IPS-18c (cell line): ENCODE data around the gene HPS1.
"Not testable (repeated sequence)": the region's sequence is repeated elsewhere in the genome, so short reads cannot be mapped to it uniquely, and the experiment has no call there.

ENCODE experiments used
- H3K4me3 ChIP-seq: 2 replicates; pipeline ENCODE4 v1.7.0; 2013; ENCODE audit warnings: low read depth, mild to moderate bottlenecking, low read length, moderate library complexity; ENCODE audit not compliant: insufficient read depth
- H3K9me3 ChIP-seq: one replicate; pipeline ENCODE4 v1.6.1; 2013; ENCODE audit warnings: mild to moderate bottlenecking, low read length, moderate library complexity; ENCODE audit not compliant: control insufficient read depth, insufficient read depth

The HPS1 gene

GRCh38 chr10:98388101-98388655 lies 58.6 kb downstream of the HPS1 start:
- Histone ChIP-seq H3K4me3 (no peak overlapping the region), H3K9me3 (peaks cover 4% of the 10 kb centered on the region)

- no peak overlapping the region for H3K4me3 ChIP-seq
- peaks cover 4% of the 10 kb centered on the region for H3K9me3 ChIP-seq
These were observed 62.1 kb downstream of the HPS1 start for GRCh38 chr10:98384531-98385133.

- Histone ChIP-seq H3K9me3 (peaks cover 4% of the 10 kb centered on the region), H3K4me3 (no peak overlapping the region)
These were observed 62.9 kb downstream of the HPS1 start for GRCh38 chr10:98383869-98384268.

GRCh38 chr10:98383134-98383667 lies 63.5 kb downstream of the HPS1 start:
- not testable (repeated sequence) for H3K4me3 ChIP-seq, H3K9me3 ChIP-seq

GRCh38 chr10:98382691-98383101 lies 64.0 kb downstream of the HPS1 start:
- Histone ChIP-seq H3K9me3 (peaks cover 4% of the 10 kb centered on the region), H3K4me3 (no peak overlapping the region)

- no peaks in the 10 kb centered on the region for H3K9me3 ChIP-seq
These were observed 66.0 kb downstream of the HPS1 start for GRCh38 chr10:98380493-98381339.

GRCh38 chr10:98378722-98379121 lies 68.0 kb downstream of the HPS1 start:
- Histone ChIP-seq H3K9me3 (no peaks in the 10 kb centered on the region), H3K4me3 (no peak overlapping the region)

More at GRCh38 chr10:98380493-98381339, 66.0 kb downstream of the HPS1 start:
- H3K4me3 ChIP-seq: no peak overlapping the region

GRCh38 chr10:98377536-98377935 lies 69.2 kb downstream of the HPS1 start:
- Histone ChIP-seq H3K4me3 (no peak overlapping the region), H3K9me3 (no peaks in the 10 kb centered on the region)

GRCh38 chr10:98377001-98377400 lies 69.7 kb downstream of the HPS1 start:
- no peaks in the 10 kb centered on the region for H3K9me3 ChIP-seq

GRCh38 chr10:98376485-98376884 lies 70.2 kb downstream of the HPS1 start:
- no peak overlapping the region for H3K4me3 ChIP-seq
- no peaks in the 10 kb centered on the region for H3K9me3 ChIP-seq

More at GRCh38 chr10:98377001-98377400, 69.7 kb downstream of the HPS1 start:
- H3K4me3 ChIP-seq: no peak overlapping the region

GRCh38 chr10:98374217-98374985 lies 72.3 kb downstream of the HPS1 start:
- Histone ChIP-seq H3K9me3 (no peaks in the 10 kb centered on the region), H3K4me3 (no peak overlapping the region)

GRCh38 chr10:98373260-98374040 lies 73.3 kb downstream of the HPS1 start:
- Histone ChIP-seq H3K4me3 (no peak overlapping the region), H3K9me3 (no peaks in the 10 kb centered on the region)

GRCh38 chr10:98370831-98371820 lies 75.6 kb downstream of the HPS1 start:
- H3K4me3 ChIP-seq: no peak overlapping the region
- no peaks in the 10 kb centered on the region for H3K9me3 ChIP-seq

- Histone ChIP-seq H3K4me3 (no peak overlapping the region), H3K9me3 (no peaks in the 10 kb centered on the region)
These were observed 76.9 kb downstream of the HPS1 start for GRCh38 chr10:98369801-98370200.

GRCh38 chr10:98368644-98369043 lies 78.1 kb downstream of the HPS1 start:
- no peak overlapping the region for H3K4me3 ChIP-seq
- no peaks in the 10 kb centered on the region for H3K9me3 ChIP-seq
